SK-N-MC (cell line): ENCODE data around the gene GPBP1.

Source experiments
- DNase-seq: peaks from one replicate; pipeline ENCODE4 v3.0.0-alpha.2; 2011; ENCODE audit warnings: low read depth, low spot score
- H3K27ac ChIP-seq: fragments of 200-600 bp; sonication (generic); 2 replicates; pipeline ENCODE4 v1.5.1; 2016; ENCODE audit warnings: mixed run types
- H3K36me3 ChIP-seq: fragments of 200-600 bp; sonication (generic); 2 replicates; pipeline ENCODE4 v1.6.1; 2017; ENCODE audit warnings: antibody characterized with exemption, low read length, mixed read lengths; ENCODE audit not compliant: insufficient read depth
- H3K4me3 ChIP-seq: fragments of 200-600 bp; sonication (generic); 2 replicates; pipeline ENCODE4 v1.5.1; 2016
- H3K9ac ChIP-seq: fragments of 200-600 bp; sonication (generic); 2 replicates; pipeline ENCODE4 v1.8.0; 2017; ENCODE audit warnings: mixed run types, mixed read lengths; ENCODE audit not compliant: insufficient read length
- H3K9me3 ChIP-seq: fragments of 200-600 bp; sonication (generic); 2 replicates; pipeline ENCODE4 v1.6.1; 2017; ENCODE audit warnings: low read depth, mild to moderate bottlenecking, antibody characterized with exemption, low read length, moderate library complexity, mixed read lengths
- EZH2 ChIP-seq: fragments of 200-600 bp; sonication (generic); IDR thresholded peaks from one replicate; pipeline ENCODE4 v1.6.1; 2017; ENCODE audit warnings: antibody characterized with exemption
- FOXP2 ChIP-seq: optimal IDR thresholded peaks from 2 replicates; pipeline ENCODE3; 2011; ENCODE audit warnings: mild to moderate bottlenecking, moderate library complexity; ENCODE audit not compliant: insufficient read depth; ENCODE audit errors: extremely low read length, control extremely low read depth
- POLR2AphosphoS5 ChIP-seq: IDR thresholded peaks from 2 replicates; pipeline ENCODE4 v1.6.1; 2012; ENCODE audit warnings: mild to moderate bottlenecking, low read depth, low read length, borderline replicate concordance

GPBP1 gene

GRCh38 chr5:57173319-57174127 is at the start of gene GPBP1:
TSS of gene GPBP1 (plus strand) at chr5:57174059. CDS start at chr5:57214131, 40,072 bp downstream.
- H3K9me3 ChIP-seq, result no peaks in the 10 kb centered on the region
- peak; percentile 93 for DNase-seq
- TF ChIP-seq FOXP2 (peak; percentile 80), POLR2AphosphoS5 (peak; percentile 82), EZH2 (no peak)
- peak within 1 kb of the TSS; percentile 100 for H3K9ac ChIP-seq
- peaks cover 26% of the 10 kb centered on the region for H3K36me3 ChIP-seq
- peak within 1 kb of the TSS; percentile 98 for H3K4me3 ChIP-seq
- H3K27ac ChIP-seq, result peak within 1 kb of the TSS; percentile 99

DNA sequence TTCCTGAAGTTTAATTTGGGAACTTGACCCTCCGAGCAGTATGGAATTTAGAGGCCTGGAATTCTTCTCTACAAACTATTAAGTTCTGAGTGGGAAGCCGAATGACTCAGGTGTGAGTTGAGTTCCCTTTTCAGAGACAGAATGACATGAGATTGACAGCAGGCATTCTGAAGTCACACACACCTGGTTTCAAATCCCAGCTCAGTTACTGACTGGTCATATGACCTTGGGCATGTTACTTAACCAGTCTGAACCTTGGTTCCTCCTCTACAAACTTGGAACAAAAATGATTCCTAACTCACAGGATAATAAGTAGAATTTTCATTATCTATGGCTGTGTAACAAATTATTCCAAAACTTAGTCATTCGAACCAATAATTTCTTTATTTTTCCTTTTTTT is 45.5 kb upstream of the GPBP1 start:
- TF ChIP-seq FOXP2, result no peak
- TF ChIP-seq POLR2AphosphoS5, result no peak
- no peak for TF ChIP-seq EZH2
- no peak for DNase-seq
- Histone ChIP-seq H3K9me3 (no peaks in the 10 kb centered on the region), H3K4me3 (no peak overlapping the region), H3K36me3 (no peaks in the 10 kb centered on the region), H3K27ac (no peak overlapping the region), H3K9ac (no peak overlapping the region)

DNA sequence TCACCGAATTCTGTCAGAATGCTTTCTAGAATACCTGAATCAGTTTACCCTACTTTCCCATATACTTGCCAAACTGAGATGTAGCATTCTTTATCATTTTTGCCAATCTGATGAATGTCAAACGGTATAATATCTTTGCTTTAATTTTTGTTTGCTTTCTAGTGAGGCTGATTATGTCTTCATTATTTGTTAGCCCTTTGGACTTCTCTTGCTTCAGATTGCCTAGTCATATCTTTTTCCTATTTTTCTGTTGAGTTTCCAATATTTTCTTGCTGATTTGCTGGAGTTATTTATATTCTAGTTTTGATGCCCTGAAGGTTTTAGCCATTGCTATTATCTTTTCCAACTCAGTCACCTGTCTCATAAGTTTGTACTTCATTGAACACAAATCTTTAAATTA is 40.3 kb upstream of the GPBP1 start:
- DNase-seq, result no peak
- Histone ChIP-seq H3K36me3 (no peaks in the 10 kb centered on the region), H3K9ac (no peak overlapping the region), H3K27ac (no peak overlapping the region), H3K4me3 (no peak overlapping the region), H3K9me3 (no peaks in the 10 kb centered on the region)
- no peak for TF ChIP-seq EZH2
- TF ChIP-seq POLR2AphosphoS5, result no peak
- TF ChIP-seq FOXP2, result no peak

DNA sequence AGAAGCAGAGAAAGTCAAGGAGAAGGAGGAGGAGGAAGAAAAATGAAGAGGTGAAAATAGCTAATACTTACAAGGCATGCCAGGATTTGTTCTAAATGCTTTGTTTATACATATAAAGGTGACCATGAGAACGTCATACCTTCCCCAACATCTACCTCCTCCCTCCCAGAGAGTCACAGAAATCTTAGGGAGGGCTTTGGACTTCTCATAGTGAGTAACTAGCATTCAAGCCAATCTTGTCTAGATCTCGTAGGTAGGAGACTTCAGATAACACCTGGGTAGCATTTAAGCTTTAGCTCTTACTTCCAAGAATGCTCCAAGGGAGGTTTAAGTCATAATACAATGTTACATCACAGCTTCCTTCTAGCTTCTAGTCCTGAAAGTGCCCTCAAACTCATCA is 36.5 kb upstream of the GPBP1 start:
- Histone ChIP-seq H3K9me3 (no peaks in the 10 kb centered on the region), H3K27ac (no peak overlapping the region), H3K9ac (no peak overlapping the region), H3K4me3 (no peak overlapping the region), H3K36me3 (no peaks in the 10 kb centered on the region)
- no peak for TF ChIP-seq POLR2AphosphoS5
- TF ChIP-seq FOXP2, result no peak
- TF ChIP-seq EZH2, result no peak
- no peak for DNase-seq

- no peak overlapping the region for H3K9ac ChIP-seq
- no peak for DNase-seq
- H3K36me3 ChIP-seq, result no peaks in the 10 kb centered on the region
- no peaks in the 10 kb centered on the region for H3K9me3 ChIP-seq
- TF ChIP-seq POLR2AphosphoS5, result no peak
- TF ChIP-seq EZH2, result no peak
- no peak for TF ChIP-seq FOXP2
- H3K4me3 ChIP-seq, result no peak overlapping the region
- no peak overlapping the region for H3K27ac ChIP-seq
Observed at GRCh38 chr5:57152316-57152715, 21.5 kb upstream of the GPBP1 start.

- TF ChIP-seq FOXP2 (no peak), EZH2 (no peak), POLR2AphosphoS5 (no peak)
- H3K36me3 ChIP-seq, result no peaks in the 10 kb centered on the region
- no peak overlapping the region for H3K9ac ChIP-seq
- no peak for DNase-seq
- H3K9me3 ChIP-seq, result no peaks in the 10 kb centered on the region
- H3K4me3 ChIP-seq, result no peak overlapping the region
- H3K27ac ChIP-seq, result no peak overlapping the region
Observed at GRCh38 chr5:57155033-57155432, 18.8 kb upstream of the GPBP1 start.

- Histone ChIP-seq H3K27ac (no peak overlapping the region), H3K4me3 (no peak overlapping the region), H3K9ac (no peak overlapping the region), H3K9me3 (no peaks in the 10 kb centered on the region), H3K36me3 (no peaks in the 10 kb centered on the region)
- no peak for TF ChIP-seq FOXP2
- TF ChIP-seq EZH2, result no peak
- TF ChIP-seq POLR2AphosphoS5, result no peak
- DNase-seq, result no peak
Observed at GRCh38 chr5:57157131-57157530, 16.7 kb upstream of the GPBP1 start.

- no peaks in the 10 kb centered on the region for H3K36me3 ChIP-seq
- H3K4me3 ChIP-seq, result no peak overlapping the region
- no peak overlapping the region for H3K9ac ChIP-seq
Observed at GRCh38 chr5:57157666-57158065, 16.2 kb upstream of the GPBP1 start.

More at GRCh38 chr5:57157666-57158065, 16.2 kb upstream of the GPBP1 start:
- TF ChIP-seq EZH2, result no peak
- no peak for TF ChIP-seq FOXP2
- no peak for TF ChIP-seq POLR2AphosphoS5
- no peaks in the 10 kb centered on the region for H3K9me3 ChIP-seq
- DNase-seq, result no peak
- no peak overlapping the region for H3K27ac ChIP-seq
